ENCODE data around the gene SPG7.
"Not testable (repeated sequence)": the region's sequence is repeated elsewhere in the genome, so short reads cannot be mapped to it uniquely, and the experiment has no call there.

SPG7 gene

DNA sequence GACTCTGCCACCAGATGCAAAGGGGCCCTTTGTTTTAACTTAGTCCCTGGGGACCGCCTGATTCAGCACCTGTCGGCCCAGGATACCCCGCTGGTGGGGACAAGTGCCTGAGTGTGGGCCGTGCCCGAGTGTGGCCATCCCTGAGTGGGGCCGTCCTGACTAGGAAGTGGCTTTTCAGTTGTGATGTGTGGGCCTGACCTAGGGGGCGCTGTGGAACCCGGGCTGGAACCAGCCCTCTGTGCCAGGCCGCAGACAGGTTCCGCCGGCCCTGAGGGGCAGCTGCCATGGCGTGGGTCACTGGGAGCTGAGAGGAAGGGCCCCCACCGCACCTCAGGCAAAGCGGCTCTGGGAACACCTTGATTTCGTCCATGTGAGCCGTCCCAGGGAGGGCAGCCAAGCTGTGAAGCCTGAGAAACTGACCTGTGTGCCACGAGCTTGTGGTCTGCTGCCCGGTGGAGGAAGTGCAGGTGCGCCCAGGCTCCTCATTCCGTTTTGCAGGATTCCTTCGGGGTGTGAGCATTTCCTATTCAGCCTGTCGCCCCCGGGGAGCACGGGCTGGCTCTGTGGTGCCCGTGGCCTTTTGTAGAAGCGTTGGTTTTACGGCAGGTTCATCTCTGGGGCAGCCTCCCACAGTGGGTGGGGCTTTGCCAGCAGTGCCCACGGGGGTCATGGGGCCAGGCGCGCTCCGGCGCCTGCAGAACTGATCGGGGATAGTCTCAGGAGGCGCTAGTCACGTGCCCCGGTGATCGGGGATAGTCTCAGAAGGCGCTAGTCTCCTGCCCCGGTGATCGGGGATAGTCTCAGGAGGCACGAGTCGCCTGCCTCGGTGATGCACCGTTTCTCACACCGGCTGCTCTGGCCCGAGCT is 57.5 kb downstream of the SPG7 start:
- peak; percentile 93 for DNase-seq

- DNase-seq, result no peak
Measured at GRCh38 chr16:89567656-89568594, 59.7 kb downstream of the SPG7 start.

- no peak for DNase-seq
Measured at GRCh38 chr16:89569506-89570341, 61.5 kb downstream of the SPG7 start.

DNA sequence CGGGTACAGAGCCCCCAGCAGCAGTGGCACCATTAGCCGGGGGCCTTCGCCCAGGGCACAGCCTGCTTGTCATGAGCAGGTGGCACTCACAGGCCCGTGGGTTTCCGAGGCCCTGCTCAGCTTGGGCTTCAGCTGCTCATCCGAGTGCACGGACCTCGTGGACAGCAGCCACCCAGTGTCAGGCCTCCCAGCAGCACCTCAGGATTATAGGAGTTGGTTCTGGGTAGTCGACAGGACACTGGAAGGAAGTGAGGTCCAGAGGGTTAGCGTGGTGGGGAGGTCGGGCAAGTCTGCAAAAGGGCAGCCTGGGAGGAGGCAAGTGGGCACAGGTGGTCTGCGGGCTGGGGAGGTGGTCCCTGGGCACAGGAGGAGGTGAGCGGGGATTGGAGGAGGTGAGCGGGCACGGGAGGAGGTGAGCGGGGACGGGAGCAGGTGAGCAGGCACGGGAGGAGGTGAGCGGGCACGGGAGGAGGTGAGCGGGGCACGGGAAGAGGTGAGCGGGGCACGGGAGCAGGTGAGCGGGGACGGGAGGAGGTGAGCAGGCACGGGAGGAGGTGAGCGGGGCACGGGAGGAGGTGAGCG is 62.2 kb downstream of the SPG7 start:
- no peak for DNase-seq

GRCh38 chr16:89570983-89571598 is 62.9 kb downstream of the SPG7 start:
- DNase-seq, result not testable (repeated sequence)

GRCh38 chr16:89571636-89572035 is 63.4 kb downstream of the SPG7 start:
- no peak for DNase-seq

DNA sequence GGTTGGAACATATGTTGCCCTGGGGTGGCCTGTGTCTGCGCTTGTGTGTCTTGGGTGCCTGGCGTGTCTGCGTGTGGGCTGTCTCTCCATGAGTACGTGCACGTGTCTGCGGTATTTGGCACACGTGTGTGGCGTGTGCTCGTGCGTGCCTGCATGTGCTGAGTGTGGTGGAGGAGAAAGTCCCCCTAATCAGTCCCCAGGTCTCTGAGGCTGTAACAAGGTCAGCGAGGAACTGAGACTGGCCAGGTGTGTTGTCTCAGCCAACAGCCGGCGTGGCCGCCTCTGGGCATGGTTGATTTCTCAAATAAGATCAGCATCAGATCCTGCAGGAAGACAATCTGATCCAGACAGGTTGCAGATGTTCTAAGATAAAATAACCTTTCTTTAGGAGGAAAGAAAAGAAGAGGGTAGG is 63.9 kb downstream of the SPG7 start:
- DNase-seq, result no peak

- no peak for DNase-seq
Measured at GRCh38 chr16:89572485-89573205, 64.4 kb downstream of the SPG7 start.

- no peak for DNase-seq
Measured at GRCh38 chr16:89573826-89574680, 65.8 kb downstream of the SPG7 start.

DNA sequence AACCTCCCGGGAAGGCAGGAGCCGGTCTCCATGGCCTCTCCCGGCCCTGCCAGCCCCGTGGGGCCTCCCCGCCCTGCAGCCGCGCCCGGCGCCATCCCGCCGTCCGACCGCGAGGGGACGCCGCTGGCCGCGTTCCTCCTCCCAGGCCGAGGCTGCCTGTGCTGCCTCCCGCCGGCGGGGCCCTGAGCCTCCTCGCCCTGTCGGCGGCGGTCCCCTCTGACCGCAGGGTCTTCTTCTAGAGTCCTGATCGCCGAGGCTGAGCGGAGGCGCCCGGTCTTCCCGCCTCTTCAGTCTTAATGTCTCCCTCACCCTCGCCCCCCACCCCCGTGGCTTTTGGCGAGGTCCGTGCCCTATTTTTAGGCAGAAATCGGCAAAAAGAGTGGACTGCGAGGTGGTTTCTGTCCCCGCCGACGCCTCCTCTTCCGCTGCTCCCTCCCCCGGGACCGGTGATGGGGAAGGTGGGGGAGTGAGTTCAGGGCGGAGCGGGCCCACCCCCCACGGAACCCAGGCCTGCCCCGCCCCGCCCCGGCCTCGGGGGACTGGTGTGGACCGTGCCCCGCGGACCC is 66.6 kb downstream of the SPG7 start:
- peak; percentile 99 for DNase-seq

GRCh38 chr16:89575247-89576152 is 67.3 kb downstream of the SPG7 start, which contains the start of gene CPNE7:
Gene CPNE7, plus strand, starts transcription at chr16:89575758. Its CDS starts 140 bp downstream, at chr16:89575898.
- DNase-seq, result peak; percentile 95

- no peak for DNase-seq
Measured at GRCh38 chr16:89576153-89577054, 68.2 kb downstream of the SPG7 start.

DNA sequence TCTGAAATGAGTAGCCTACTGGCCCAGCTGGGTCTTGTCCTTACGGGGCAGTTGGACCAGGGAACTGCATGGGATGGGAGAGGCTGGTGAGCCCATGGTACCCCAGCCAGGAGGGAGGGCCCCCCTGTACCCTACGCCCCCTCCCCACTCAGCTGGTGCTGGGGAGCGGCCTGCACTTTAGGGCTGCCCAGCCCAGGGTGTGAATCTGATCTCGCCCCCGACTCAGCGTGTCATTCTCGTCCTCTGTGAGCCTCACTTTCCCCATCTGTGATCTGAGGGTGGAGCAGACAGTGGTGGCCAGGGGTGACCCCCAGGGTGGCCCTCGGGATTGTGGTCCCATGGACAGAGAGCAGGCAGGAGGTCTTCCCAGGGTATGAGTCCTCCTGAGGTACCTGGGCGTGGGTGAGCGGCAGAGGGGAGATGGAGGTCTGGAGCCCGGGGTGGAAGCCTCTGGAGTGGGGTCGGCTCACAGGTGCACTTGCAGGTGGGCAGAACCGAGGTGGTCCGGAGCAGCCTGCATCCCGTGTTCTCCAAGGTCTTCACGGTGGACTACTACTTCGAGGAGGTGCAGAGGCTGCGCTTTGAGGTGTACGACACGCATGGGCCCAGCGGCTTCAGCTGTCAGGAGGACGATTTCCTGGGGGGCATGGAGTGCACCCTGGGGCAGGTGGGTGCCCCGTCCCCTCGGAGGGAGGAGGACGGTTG is 69.0 kb downstream of the SPG7 start:
- no peak for DNase-seq

DNA sequence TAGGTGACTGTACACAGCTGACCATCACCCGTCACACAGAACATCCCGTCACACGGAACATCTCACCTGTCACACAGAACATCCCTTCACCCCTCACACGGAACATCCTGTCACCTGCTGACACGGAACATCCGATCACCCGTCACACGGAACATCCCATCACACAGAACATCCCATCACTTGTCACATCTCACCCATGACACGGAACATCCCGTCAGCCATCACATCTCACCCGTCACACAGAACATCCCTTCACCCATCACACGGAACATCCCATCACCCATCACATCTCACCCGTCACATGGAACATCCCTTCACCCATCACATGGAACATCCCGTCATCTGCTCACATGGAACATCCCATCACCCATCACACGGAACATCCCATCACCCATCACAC is 71.1 kb downstream of the SPG7 start:
- DNase-seq, result no peak

DNA sequence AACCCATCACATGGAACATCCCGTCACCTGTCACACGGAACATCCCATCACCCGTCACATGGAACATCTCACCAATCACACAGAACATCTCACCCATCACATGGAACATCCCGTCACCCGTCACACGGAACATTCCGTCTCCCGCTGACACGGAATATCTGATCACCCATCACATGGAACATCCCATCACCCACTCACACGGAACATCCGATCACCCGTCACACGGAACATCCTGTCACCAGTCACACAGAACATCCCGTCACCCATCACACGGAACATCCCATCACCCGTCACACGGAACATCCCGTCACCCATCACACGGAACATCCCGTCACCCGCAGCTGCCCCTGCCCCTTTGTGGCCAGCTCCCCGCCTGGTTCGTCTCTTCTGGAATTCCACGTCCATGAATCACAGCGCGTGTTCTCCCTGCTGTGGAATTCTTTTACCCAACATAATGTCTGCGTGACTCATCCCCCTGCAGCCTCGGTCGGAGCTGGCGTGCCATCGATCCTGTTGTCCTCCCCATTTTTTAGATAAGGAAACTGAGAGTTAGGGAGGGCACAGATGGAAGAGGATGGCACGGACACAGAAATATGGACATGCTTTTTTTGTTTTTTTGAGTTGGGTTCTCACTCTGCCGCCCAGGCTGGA is 73.0 kb downstream of the SPG7 start:
- peak; percentile 98 for DNase-seq

DNA sequence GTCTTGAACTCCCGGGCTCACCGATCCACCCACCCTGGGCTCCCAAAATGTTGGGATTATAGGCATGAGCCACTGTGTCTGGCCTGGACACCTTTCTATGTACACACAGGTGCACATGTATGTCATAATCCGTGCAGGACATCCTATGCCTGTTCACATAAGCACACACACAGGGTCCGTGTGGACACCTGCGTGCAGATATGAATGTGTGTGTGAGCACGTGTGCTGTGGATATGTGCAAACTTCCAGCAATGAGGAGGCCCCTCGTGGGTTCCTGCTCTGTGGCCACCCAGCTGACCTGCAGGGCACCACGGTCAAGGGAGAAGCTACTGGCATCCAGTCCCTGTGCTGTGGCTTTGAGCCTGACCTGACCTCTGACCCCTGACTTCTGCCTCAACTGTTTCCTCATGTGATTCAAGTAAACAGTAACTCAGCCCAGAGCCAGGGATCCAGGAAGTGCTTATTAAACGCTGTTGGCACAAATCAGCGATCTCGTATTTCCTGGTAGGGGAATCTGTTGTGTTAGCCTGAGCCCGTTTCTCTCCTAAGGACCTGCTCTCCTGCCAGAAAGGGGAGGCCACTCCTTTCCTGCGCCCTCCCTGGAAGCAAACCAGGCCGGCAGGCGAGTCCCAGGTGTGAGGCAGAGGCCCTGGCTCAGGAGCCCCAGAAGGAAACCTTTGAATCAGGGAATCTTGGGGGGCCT is 73.8 kb downstream of the SPG7 start:
- no peak for DNase-seq

Measured in 8988T (cell line).